ENCODE results near the gene PPP1R14B.
A peak's percentile ranks its signal among the peaks of the same experiment; 100 is the strongest.

Gene PPP1R14B

DNA sequence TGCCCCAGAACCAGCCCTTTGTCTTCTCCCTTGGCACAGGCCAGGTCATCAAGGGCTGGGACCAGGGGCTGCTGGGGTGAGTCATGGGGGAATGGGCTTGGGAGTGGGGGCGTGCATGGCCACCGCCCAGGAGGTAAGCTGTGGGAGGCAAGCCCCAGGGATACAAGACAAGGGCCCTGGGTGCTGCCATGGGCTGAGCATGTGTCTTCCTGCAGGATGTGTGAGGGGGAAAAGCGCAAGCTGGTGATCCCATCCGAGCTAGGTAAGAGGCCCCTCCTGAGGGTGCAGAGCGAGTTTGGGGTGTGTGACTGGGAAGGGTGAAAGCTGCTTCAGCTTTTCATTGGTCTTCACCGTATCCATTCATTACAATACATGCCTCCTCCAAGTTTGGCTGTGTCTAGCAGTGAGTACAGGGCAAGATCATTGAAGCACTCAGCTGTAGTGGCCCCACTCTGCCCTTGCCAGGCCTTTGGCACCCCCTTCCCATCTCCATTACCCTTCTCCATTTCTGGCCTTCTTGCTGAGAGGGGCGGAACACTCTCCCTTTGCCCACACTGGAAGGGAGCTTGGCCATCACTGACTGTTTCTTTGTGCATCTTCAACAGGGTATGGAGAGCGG, 3.4 kb downstream of the PPP1R14B start:
- TF ChIP-seq, protein P1, sequence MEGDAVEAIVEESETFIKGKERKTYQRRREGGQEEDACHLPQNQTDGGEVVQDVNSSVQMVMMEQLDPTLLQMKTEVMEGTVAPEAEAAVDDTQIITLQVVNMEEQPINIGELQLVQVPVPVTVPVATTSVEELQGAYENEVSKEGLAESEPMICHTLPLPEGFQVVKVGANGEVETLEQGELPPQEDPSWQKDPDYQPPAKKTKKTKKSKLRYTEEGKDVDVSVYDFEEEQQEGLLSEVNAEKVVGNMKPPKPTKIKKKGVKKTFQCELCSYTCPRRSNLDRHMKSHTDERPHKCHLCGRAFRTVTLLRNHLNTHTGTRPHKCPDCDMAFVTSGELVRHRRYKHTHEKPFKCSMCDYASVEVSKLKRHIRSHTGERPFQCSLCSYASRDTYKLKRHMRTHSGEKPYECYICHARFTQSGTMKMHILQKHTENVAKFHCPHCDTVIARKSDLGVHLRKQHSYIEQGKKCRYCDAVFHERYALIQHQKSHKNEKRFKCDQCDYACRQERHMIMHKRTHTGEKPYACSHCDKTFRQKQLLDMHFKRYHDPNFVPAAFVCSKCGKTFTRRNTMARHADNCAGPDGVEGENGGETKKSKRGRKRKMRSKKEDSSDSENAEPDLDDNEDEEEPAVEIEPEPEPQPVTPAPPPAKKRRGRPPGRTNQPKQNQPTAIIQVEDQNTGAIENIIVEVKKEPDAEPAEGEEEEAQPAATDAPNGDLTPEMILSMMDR (IDR thresholded peaks at IDR 0.05; ENCODE audit: insufficient read depth, missing control alignments) = no peak
- FAIRE-seq (no peak), DNase-seq (ENCODE audit: insufficient read length, low spot score) (no peak)

DNA sequence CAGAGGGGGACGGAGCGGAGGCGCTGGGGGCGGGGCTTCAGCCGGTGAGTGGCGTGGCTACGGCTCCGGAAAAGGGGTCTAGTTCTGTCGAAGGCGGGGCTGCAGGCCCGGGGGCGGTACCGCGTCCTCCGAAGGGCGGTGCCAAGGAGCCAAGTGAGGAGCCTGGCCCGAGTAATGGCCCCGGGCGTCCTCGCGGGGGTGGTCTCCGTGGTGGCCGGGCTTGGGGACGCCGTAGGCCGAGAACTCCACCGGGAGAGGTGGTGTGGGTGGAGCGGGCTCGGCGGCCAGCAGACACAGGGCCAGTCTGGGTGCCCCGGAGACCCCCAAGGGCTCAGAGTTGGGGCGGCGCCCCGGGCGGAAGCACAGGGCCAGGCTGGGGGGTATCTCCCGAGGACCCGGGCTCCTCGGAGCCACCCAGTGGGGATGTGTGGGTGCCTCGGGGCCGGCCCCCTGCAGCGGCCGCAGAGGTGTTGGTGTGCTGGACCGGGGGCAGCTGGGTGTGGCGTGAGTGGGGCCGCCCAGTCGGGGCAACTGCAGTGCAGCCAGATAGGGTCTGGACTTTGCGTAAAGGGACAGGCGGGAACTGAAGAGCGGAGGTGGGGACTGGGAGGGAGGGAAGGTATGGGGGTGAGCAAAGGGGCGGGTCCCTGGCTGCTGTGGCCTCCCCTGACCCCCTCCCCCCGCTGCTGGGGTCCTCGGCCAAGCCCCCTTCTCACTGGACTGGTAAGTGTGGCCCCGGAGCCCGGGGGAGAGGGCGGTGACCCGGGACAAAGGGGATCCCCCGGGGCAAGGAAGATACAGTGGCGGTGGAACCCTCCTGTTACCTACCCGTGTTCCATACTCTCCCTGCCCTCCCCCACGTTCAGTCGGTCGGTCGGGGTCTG, 5.0 kb downstream of the PPP1R14B start:
- TF ChIP-seq, protein P1 (IDR thresholded peaks at IDR 0.05; ENCODE audit: insufficient read depth, missing control alignments) = no peak
- peak; percentile 78 for DNase-seq (ENCODE audit: insufficient read length, low spot score)
- FAIRE-seq = no peak

DNA sequence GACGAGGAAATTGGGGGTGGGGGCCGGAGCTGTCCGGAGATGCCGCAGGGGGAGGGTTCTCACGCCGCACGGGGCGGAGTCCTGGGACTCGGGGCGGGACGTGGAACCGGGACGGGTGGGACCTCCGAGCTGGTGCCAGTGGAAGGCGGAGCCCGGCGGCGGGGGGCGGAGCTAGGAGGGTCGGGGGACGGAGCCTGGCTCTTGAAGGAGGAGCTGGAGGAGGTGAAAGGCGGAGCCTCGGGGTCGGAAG, 5.6 kb downstream of the PPP1R14B start:
- TF ChIP-seq, protein P1 (IDR thresholded peaks at IDR 0.05; ENCODE audit: insufficient read depth, missing control alignments) = no peak
- DNase-seq (ENCODE audit: insufficient read length, low spot score) (peak; percentile 76), FAIRE-seq (no peak)

DNA sequence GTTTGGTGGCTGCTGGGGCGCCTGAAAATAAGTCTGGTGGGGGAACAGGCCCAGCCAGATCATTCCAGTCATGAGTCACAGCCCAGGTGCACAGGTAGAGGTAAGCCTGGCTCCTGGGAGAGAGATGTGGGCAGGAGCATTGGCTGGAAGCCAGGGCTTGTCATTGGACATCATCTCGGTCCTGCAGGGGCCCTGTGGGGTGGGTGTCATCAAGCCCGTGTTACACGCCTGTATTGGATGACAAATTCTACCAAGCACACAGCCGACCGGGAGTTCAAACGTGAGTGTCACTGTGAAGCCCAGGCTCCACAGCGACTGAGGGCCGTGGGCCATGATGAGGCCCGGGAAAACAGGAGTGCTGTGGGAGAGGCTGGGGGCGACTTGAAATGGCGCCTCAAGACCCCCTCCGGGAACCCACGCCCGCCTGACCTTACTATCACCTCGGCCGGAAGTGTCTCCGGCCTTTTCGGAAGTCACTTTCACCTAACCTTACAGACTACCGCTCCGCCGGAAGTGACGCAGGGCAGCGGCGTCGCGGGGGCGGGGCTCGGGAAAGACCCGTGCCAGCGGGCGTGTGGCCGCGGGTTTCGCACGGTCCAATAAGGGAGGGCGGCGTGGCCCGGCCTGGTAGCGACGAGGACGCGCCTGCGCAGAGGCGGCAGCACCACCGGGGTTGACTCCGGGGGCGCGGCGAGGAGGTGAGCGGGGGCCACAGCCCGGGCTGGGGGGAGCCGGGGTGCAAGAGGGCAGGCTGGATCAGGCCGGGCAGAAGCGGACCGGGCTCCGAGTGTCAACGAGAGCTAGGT, 6.1 kb downstream of the PPP1R14B start, which contains the start of gene FKBP2:
Gene FKBP2, plus strand, starts transcription at position 661 of the 806 bp plus-strand sequence. CDS start 1,293 bp downstream, outside the sequence.
- FAIRE-seq = no peak
- peak; percentile 90 for DNase-seq (ENCODE audit: insufficient read length, low spot score)
- TF ChIP-seq, protein P1 (IDR thresholded peaks at IDR 0.05; ENCODE audit: insufficient read depth, missing control alignments) = no peak

DNA sequence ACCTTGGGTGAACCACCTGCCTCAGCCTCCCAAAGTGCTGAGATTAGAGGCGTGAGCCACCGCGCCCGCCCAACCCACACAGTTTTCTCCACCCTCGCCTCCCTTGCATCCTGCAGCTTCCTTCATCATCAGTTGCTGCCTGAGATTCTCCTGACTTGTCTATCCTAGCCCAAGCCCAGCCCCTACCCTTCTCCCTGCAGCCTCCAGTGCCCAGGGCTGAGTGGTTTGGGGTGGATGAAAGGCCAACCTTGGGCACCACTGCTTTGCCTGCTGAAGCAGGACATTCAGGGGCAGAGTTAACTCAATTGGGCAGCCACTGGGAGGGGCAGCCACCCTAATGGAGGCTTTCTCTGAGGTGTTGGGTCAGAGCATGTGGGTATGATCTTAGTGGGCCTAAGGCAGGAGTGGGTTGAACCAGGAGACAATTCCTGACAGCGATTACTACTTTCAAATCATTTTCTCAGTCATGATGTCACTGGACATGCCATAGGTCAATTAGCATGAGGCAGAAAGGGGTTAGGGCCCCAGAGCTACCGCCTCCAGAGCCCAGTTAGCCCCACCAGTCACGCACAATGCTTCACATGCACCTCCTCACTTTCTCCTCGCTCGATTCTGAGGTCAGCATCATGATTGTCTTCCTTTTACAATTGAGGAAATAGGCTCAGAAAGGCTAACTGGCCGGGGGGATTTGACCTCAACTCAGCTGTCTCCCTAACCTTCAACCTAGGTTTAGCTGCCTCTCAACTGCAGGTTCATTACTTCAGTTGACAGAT, 6.9 kb downstream of the PPP1R14B start:
- TF ChIP-seq, protein P1 (IDR thresholded peaks at IDR 0.05; ENCODE audit: insufficient read depth, missing control alignments) = no peak
- FAIRE-seq (no peak), DNase-seq (ENCODE audit: insufficient read length, low spot score) (no peak)

DNA sequence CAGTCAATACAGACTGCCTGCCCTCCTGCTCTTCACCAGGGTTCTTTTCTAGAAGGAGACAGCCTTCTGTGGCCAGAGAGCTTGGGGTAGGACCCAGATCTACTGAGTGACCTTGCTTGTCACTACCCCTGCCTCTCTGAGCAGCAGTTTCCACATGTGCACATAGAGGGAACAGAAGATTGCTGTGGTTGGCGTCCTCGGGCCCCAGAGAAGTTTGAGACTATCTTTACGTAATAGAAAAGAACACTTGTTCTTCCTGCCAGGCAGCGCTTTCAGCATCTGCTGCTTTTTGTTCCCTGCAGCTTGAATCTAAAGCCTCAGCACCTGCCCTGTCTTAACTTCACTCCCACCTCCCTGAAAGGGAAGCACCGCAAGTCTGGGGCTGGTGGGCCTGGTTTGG, 7.7 kb downstream of the PPP1R14B start:
- TF ChIP-seq, protein P1 (IDR thresholded peaks at IDR 0.05; ENCODE audit: insufficient read depth, missing control alignments) = no peak
- FAIRE-seq (no peak), DNase-seq (ENCODE audit: insufficient read length, low spot score) (no peak)

Measured in D721Med (cell line).